Ishikawa (cell line): Measurements from ENCODE around the gene IGLON5.

Source experiments
- CEBPB ChIP-seq: IDR thresholded peaks from 2 replicates; pipeline ENCODE4 v1.6.1; 2012
- CREB1 ChIP-seq: IDR thresholded peaks from 2 replicates; pipeline ENCODE4 v1.6.1; 2012; ENCODE audit warnings: low read depth
- EGR1 ChIP-seq: IDR thresholded peaks from 2 replicates; pipeline ENCODE4 v1.6.1; 2012
- EP300 ChIP-seq: IDR thresholded peaks from 2 replicates; pipeline ENCODE4 v1.6.1; 2012; ENCODE audit warnings: borderline replicate concordance
- FOXM1 ChIP-seq: IDR thresholded peaks from 2 replicates; pipeline ENCODE4 v1.6.1; 2012; ENCODE audit warnings: low read depth, borderline replicate concordance
- NFIC ChIP-seq: IDR thresholded peaks from 2 replicates; pipeline ENCODE4 v1.6.1; 2012
- RAD21 ChIP-seq: IDR thresholded peaks from 2 replicates; pipeline ENCODE4 v1.6.1; 2012; ENCODE audit warnings: low read depth
- TAF1 ChIP-seq: IDR thresholded peaks from 2 replicates; pipeline ENCODE4 v1.6.1; 2012; ENCODE audit warnings: low read depth, mild to moderate bottlenecking
- TCF12 ChIP-seq: IDR thresholded peaks from 2 replicates; pipeline ENCODE4 v1.6.1; 2012; ENCODE audit warnings: low read depth
- TEAD4 ChIP-seq: IDR thresholded peaks from 2 replicates; pipeline ENCODE4 v1.6.1; 2012
- YY1 ChIP-seq: IDR thresholded peaks from 2 replicates; pipeline ENCODE4 v1.6.1; 2012; ENCODE audit warnings: low read depth
- ZBTB7A ChIP-seq: IDR thresholded peaks from 2 replicates; pipeline ENCODE4 v1.6.1; 2012; ENCODE audit warnings: low read depth
- TF ChIP-seq, protein P1 (sequence below): IDR thresholded peaks from 2 replicates; pipeline ENCODE4 v1.6.1; 2012
- TF ChIP-seq, protein P2 (sequence below): IDR thresholded peaks from 2 replicates; pipeline ENCODE4 v1.6.1; 2012; ENCODE audit warnings: low read depth, mild to moderate bottlenecking
- TF ChIP-seq, protein P3 (sequence below): IDR thresholded peaks from 2 replicates; pipeline ENCODE4 v1.6.1; 2012

IGLON5 gene

DNA sequence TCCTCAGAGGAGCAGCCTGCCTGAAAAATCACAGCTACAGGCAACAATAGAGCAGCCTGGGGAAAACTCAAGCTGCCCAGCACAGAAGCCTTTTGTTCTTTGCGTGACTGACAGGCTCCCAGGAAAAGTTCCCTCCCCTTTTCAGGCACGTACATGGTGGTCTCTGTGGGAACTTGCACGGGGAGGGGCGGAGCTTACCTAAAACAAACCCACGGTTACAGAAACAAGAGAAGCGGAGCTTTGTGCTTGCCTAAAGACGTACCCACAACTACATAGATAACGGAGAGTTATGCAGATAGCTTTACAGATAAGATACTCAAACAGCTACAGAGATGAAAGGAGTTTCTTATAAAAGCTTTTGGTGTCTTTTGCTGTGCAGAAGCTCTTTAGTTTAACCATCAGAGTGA, 43.3 kb downstream of the IGLON5 start:
- TF ChIP-seq TAF1, result no peak
- no peak for TF ChIP-seq TCF12
- TF ChIP-seq RAD21, result no peak
- TF ChIP-seq, protein P1, sequence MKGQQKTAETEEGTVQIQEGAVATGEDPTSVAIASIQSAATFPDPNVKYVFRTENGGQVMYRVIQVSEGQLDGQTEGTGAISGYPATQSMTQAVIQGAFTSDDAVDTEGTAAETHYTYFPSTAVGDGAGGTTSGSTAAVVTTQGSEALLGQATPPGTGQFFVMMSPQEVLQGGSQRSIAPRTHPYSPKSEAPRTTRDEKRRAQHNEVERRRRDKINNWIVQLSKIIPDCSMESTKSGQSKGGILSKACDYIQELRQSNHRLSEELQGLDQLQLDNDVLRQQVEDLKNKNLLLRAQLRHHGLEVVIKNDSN, result no peak
- no peak for TF ChIP-seq NFIC
- TF ChIP-seq CEBPB, result no peak
- no peak for TF ChIP-seq EP300
- TF ChIP-seq ZBTB7A, result no peak
- no peak for TF ChIP-seq EGR1
- TF ChIP-seq TEAD4, result no peak

DNA sequence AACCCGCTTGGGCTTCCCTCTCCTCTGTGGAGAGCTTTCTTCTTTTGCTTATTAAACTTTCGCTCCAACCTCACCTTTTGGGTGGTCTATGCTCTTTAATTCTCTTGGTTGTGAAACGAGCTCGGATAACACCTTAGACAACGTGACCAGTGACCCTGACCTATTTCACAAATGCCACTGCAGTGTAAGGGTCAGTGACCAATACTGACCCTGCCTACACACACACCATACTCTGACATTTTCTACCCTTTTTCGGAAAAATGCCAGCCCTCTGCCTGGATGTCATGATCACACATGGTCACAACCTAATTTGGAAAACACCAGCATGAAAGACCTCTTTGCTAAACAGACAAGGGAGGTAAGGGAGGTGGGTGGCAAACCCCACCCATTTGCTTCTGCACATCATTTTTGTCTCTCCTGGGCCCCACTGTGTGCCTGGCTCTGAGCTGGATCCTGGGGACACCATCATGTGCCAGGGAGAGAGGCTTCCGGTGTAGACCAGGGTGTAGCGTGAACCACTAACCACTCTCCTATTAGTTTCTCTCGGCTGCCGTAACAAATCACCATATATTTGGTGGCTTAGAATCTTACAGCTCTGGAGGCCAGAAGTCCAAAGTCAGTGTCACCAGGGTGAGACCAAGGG, 44.8 kb downstream of the IGLON5 start:
- no peak for TF ChIP-seq RAD21
- no peak for TF ChIP-seq FOXM1
- no peak for TF ChIP-seq EP300
- TF ChIP-seq, protein P2, sequence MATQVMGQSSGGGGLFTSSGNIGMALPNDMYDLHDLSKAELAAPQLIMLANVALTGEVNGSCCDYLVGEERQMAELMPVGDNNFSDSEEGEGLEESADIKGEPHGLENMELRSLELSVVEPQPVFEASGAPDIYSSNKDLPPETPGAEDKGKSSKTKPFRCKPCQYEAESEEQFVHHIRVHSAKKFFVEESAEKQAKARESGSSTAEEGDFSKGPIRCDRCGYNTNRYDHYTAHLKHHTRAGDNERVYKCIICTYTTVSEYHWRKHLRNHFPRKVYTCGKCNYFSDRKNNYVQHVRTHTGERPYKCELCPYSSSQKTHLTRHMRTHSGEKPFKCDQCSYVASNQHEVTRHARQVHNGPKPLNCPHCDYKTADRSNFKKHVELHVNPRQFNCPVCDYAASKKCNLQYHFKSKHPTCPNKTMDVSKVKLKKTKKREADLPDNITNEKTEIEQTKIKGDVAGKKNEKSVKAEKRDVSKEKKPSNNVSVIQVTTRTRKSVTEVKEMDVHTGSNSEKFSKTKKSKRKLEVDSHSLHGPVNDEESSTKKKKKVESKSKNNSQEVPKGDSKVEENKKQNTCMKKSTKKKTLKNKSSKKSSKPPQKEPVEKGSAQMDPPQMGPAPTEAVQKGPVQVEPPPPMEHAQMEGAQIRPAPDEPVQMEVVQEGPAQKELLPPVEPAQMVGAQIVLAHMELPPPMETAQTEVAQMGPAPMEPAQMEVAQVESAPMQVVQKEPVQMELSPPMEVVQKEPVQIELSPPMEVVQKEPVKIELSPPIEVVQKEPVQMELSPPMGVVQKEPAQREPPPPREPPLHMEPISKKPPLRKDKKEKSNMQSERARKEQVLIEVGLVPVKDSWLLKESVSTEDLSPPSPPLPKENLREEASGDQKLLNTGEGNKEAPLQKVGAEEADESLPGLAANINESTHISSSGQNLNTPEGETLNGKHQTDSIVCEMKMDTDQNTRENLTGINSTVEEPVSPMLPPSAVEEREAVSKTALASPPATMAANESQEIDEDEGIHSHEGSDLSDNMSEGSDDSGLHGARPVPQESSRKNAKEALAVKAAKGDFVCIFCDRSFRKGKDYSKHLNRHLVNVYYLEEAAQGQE, result no peak
- no peak for TF ChIP-seq CEBPB
- TF ChIP-seq, protein P3, sequence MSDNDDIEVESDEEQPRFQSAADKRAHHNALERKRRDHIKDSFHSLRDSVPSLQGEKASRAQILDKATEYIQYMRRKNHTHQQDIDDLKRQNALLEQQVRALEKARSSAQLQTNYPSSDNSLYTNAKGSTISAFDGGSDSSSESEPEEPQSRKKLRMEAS, result no peak
- no peak for TF ChIP-seq TCF12
- no peak for TF ChIP-seq YY1
- no peak for TF ChIP-seq NFIC
- TF ChIP-seq ZBTB7A, result no peak
- TF ChIP-seq, protein P1, result no peak
- TF ChIP-seq TAF1, result no peak
- TF ChIP-seq EGR1, result no peak
- TF ChIP-seq TEAD4, result no peak
- TF ChIP-seq CREB1, result no peak

DNA sequence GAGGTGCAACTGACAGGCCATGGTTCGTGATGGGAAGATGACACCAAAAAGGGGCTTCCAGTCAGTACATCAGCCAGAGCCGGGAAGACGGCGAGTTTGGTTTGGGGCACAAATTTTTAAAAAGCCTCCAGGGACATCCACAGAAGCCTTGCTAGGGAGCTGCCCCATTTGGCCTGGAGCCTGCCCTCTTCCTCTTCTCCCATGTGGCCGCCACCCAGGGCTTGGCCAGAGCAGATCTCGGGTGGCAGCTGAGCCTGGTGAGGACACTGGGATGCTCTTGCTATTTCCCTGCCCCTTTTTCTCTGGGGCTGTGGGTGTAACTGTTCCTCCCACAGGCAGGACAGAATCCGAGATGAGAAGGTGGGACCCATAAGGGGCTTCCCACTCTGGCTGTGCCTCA, 46.5 kb downstream of the IGLON5 start:
- TF ChIP-seq NFIC, result no peak
- no peak for TF ChIP-seq TCF12
- TF ChIP-seq CEBPB, result no peak
- TF ChIP-seq, protein P1, result no peak

DNA sequence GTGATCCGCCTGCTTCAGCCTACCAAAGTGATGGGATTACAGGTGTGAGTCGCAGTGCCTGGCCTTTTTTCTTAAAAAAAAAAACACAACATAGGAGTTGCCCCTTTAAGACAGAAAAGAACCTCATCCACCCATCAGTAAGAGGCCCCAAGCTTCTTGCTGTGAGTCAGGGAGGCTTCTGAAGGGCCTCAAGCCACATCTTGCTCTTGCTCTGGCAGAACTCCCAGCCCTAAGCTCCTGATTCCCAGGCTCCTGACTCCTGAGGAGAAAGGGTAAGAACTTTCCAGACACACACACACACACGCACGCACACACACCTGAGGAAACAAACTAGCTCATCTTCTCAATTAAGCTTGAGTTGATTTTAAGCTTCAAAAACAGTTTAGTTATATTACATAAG, 47.9 kb downstream of the IGLON5 start:
- TF ChIP-seq TEAD4, result no peak

DNA sequence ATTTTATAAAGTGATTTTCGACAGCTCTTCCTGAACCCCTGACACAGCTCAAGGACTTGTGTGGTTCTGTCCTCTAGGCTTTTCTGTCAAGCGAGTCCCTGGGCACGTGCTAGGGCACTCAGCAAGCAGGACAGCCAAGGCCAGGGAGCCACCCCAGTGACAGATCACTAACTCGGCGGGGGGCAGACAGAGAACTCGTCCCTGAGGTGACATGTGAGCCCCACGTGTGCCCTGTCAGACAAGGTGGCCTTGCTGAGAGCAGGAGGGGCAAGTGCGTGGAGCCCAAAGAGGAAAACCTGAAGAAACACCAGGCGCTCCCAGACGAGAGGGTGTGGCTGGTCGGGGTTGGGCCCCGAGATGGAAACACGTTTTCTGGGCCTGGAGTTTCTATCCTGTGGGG, 49.8 kb downstream of the IGLON5 start:
- TF ChIP-seq, protein P3, result no peak

DNA sequence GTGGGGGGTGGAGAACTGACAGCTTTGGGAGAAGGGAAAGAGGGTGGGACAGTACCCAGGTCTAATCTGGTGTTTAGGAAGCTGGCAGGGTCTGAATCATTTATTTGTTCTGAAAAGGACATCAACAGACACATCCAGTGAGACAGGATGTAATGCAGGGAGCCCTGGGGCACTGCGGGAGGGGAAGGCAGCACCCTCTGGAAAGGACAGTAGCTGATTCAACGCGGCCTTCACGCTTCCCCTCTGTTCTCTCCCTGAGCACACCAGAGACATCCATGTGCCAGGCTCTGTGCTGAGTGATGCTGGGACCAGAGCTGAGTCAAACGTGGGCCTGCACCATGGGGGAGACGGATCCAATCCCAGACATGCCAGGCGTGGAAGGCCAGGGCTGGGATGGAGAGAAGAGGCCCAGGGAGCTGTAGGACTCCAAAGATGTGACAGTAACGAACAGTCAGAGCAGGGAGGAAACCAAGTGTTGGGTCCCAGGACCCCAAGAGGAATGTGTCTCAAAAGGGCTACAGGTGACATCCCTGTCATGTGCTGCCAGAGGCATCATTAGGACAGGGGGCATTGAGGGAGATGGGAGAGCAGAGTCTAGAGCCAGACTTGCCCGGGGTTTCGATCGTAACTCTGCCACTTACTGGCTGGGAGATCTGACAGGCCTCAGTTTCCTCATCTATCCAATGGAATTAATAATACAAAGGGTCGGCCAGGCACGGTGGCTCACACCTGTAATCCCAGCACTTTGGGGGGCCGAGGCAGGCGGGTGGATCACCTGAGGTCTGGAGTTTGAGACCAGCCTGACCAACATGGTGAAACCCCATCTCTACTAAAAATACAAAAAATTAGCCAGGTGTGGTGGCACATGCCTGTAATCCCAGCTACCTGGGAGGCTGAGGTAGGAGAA, 53.0 kb downstream of the IGLON5 start:
- TF ChIP-seq TEAD4 (no peak), FOXM1 (no peak), CEBPB (no peak), ZBTB7A (no peak), NFIC (no peak), CREB1 (no peak), TAF1 (no peak), RAD21 (no peak), EP300 (no peak), YY1 (no peak), EGR1 (no peak), TCF12 (no peak)
- TF ChIP-seq, protein P3, result no peak
- TF ChIP-seq, protein P1, result no peak
- TF ChIP-seq, protein P2, result no peak
